Upper lobe of left lung (tissue), 4 donors: ENCODE measurements around the gene EPN1.

Source experiments
- EP300 ChIP-seq, 4 donors: sonication (generic); formaldehyde crosslinking; IDR thresholded peaks; one replicate each; pipeline ENCODE4 v1.5.1; 2017; ENCODE audit warnings: antibody characterized with exemption in 4 of 4, control low read depth in 2 of 4
- POLR2A ChIP-seq, 4 donors: fragments of 450-650 bp; IDR thresholded peaks; one replicate each; pipeline ENCODE4 v1.5.1; 2016 to 2017; ENCODE audit warnings: antibody characterized with exemption in 4 of 4, mild to moderate bottlenecking in 2 of 4
- POLR2AphosphoS5 ChIP-seq, 2 donors: sonication (generic); formaldehyde crosslinking; IDR thresholded peaks; one replicate each; pipeline ENCODE4 v1.5.1; 2017; ENCODE audit warnings: antibody characterized with exemption in 2 of 2
- TF ChIP-seq, protein P1 (sequence below), 6 experiments: fragments of 450-650 bp in 4 of 6; fragments of 200-600 bp in 2 of 6; sonication (generic) in 2 of 6; IDR thresholded peaks; one replicate each; pipeline ENCODE4 v1.5.1; 2016 to 2019; ENCODE audit warnings: antibody characterized with exemption in 6 of 6

DNA sequence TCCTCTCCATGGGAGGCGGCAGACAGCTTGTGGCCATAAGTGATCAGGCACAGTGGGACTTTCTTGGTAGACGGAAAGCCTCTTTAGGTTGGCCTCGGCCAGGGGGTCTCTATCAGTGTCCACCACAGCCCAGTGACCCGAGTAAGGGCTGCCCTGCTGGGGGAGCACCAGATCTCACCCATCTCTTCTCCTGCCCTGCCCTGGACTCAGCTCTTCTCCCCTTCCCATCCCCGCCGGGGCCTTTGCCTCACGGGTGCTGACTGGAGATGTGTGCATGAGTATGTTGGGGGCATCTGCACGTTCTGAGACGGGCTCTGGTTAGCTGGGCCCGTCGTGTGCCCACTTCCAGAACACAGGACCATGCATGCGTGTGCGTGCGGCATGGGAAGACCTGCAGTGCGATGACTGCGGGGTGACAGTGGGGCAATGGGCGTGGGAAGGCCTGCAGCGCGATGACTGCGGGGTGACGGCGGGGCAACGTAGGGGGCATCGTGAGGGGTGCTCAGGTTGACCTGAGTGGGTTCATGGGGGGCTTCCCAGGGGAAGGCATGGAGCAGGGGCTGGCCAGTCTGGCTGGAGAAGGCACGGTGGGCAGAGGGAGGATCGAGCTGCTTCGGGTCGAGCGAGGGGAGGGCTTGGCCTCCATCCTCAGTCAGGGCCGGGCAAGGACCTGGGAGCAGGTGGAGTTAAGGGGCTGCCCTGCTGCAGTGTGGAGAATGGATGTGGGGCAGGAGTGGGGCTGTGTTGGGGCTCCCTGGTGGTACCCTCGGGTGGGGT lies 15.9 kb downstream of the EPN1 start:
- TF ChIP-seq, protein P1, sequence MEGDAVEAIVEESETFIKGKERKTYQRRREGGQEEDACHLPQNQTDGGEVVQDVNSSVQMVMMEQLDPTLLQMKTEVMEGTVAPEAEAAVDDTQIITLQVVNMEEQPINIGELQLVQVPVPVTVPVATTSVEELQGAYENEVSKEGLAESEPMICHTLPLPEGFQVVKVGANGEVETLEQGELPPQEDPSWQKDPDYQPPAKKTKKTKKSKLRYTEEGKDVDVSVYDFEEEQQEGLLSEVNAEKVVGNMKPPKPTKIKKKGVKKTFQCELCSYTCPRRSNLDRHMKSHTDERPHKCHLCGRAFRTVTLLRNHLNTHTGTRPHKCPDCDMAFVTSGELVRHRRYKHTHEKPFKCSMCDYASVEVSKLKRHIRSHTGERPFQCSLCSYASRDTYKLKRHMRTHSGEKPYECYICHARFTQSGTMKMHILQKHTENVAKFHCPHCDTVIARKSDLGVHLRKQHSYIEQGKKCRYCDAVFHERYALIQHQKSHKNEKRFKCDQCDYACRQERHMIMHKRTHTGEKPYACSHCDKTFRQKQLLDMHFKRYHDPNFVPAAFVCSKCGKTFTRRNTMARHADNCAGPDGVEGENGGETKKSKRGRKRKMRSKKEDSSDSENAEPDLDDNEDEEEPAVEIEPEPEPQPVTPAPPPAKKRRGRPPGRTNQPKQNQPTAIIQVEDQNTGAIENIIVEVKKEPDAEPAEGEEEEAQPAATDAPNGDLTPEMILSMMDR (IDR thresholded peaks at IDR 0.05) = no peak
- TF ChIP-seq POLR2A (IDR thresholded peaks at IDR 0.05) (no peak), EP300 (IDR thresholded peaks at IDR 0.05) (no peak), POLR2AphosphoS5 (IDR thresholded peaks at IDR 0.05) (no peak)
